Uterus (tissue), 4 donors: ENCODE results near the gene NPFFR1. TPM values are rescaled to one million over a fixed set of nuclear protein-coding genes. Genes with fewer than 3 reads are reported as not detected.

ENCODE experiments used
- DNase-seq, 2 donors: peaks; one replicate each; pipeline ENCODE4 v3.0.0-alpha.2; 2019 to 2020
- H3K27ac ChIP-seq, 2 donors: fragments of 200-600 bp; sonication (generic); 1 replicate in 1 of 2; 2 replicates in 1 of 2; pipeline ENCODE4 v1.5.1; 2016 to 2018
- H3K27me3 ChIP-seq, 2 donors: fragments of 200-600 bp; sonication (generic); one replicate each; pipeline ENCODE4 v1.5.1; 2018 to 2019; ENCODE audit warnings: control low read depth in 1 of 2
- H3K36me3 ChIP-seq, 2 donors: fragments of 200-600 bp; sonication (generic); one replicate each; pipeline ENCODE4 v1.5.1; 2019; ENCODE audit warnings: control low read depth in 1 of 2
- H3K4me1 ChIP-seq, 2 donors: fragments of 200-600 bp; sonication (generic); one replicate each; pipeline ENCODE4 v1.5.1; 2018 to 2019; ENCODE audit warnings: control low read depth in 1 of 2
- H3K4me3 ChIP-seq, 2 donors: fragments of 200-600 bp; sonication (generic); 1 replicate in 1 of 2; 2 replicates in 1 of 2; pipeline ENCODE4 v1.5.1; 2018 to 2019; ENCODE audit warnings: mild to moderate bottlenecking in 1 of 2
- H3K9me3 ChIP-seq, 2 donors: fragments of 200-600 bp; sonication (generic); one replicate each; pipeline ENCODE4 v1.5.1; 2019; ENCODE audit warnings: control low read depth in 1 of 2
- CTCF ChIP-seq, 4 experiments: fragments of 200-600 bp in 2 of 4; fragments of 450-650 bp in 2 of 4; sonication (generic) in 2 of 4; IDR thresholded peaks; one replicate each; pipeline ENCODE4 v1.5.1; 2016 to 2019; ENCODE audit warnings: antibody characterized with exemption in 4 of 4, mild to moderate bottlenecking in 2 of 4, moderate library complexity in 1 of 4
- POLR2A ChIP-seq, 2 donors: fragments of 450-650 bp; IDR thresholded peaks; one replicate each; pipeline ENCODE4 v1.6.1; 2016; ENCODE audit warnings: antibody characterized with exemption in 2 of 2, mild to moderate bottlenecking in 1 of 2, moderate library complexity in 1 of 2
- intact Hi-C: fragments of 100-400 bp; cut with DNase I; formaldehyde crosslinking; loops from one replicate; pipeline ENCODE4 v1.15.1; 2023; ENCODE audit warnings: low total_unique reads
- total RNA-seq, 4 donors: library from RNA; depleted of rRNA in 3 of 4; stranded (reverse); fragments of >200 nt in 3 of 4; gene quantifications; one replicate each; pipeline versions ENCODE4 v1.1.0 to v1.2.4, GENCODE V29; 2014 to 2023
- donor health status: DM: yes; HTN: yes; CAD: no.

NPFFR1 gene
- total RNA-seq, 4 donors from 2014 or later = 0.43 to 2.1 TPM; not detected in 2

- Histone ChIP-seq H3K4me3 (no peak overlapping the region), H3K36me3 (no peaks in the 10 kb centered on the region), H3K27me3 (no peaks in the 10 kb centered on the region), H3K27ac (peak overlapping the region; percentile 84), H3K4me1 (peaks cover 6 to 10% of the 10 kb centered on the region in 2 donors), H3K9me3 (no peaks in the 10 kb centered on the region)
- intact Hi-C loops = no loop called here
- TF ChIP-seq POLR2A (IDR thresholded peaks at IDR 0.05) (peak in 1 of 2 donors; percentile 10), CTCF (IDR thresholded peaks at IDR 0.05) (no peak)
- DNase-seq = peak; percentile 90 to 91
Measured at GRCh38 chr10:70296406-70296899, 12.6 kb upstream of the NPFFR1 start.

- Histone ChIP-seq H3K27me3 (no peaks in the 10 kb centered on the region), H3K4me1 (peaks cover 6 to 10% of the 10 kb centered on the region in 2 donors), H3K27ac (peak overlapping the region; percentile 84), H3K9me3 (no peaks in the 10 kb centered on the region), H3K36me3 (no peaks in the 10 kb centered on the region), H3K4me3 (no peak overlapping the region)
- TF ChIP-seq POLR2A (IDR thresholded peaks at IDR 0.05) (no peak), CTCF (IDR thresholded peaks at IDR 0.05) (no peak)
- DNase-seq = no peak
- intact Hi-C loops = no loop called here
Measured at GRCh38 chr10:70295926-70296325, 12.1 kb upstream of the NPFFR1 start.

- H3K27ac ChIP-seq = peak overlapping the region; percentile 84
- intact Hi-C loops = no loop called here
- H3K36me3 ChIP-seq = no peaks in the 10 kb centered on the region
- no peak overlapping the region for H3K4me3 ChIP-seq
- H3K27me3 ChIP-seq = no peaks in the 10 kb centered on the region
- peak in 1 of 2 donors; percentile 28 for DNase-seq
- no peak for TF ChIP-seq POLR2A (IDR thresholded peaks at IDR 0.05)
- no peak for TF ChIP-seq CTCF (IDR thresholded peaks at IDR 0.05)
- H3K4me1 ChIP-seq = peaks cover 7 to 10% of the 10 kb centered on the region in 2 donors
- H3K9me3 ChIP-seq = no peaks in the 10 kb centered on the region
Measured at GRCh38 chr10:70295321-70295720, 11.5 kb upstream of the NPFFR1 start.

GRCh38 chr10:70293169-70293843 is 9.5 kb upstream of the NPFFR1 start:
- H3K27me3 ChIP-seq = no peaks in the 10 kb centered on the region
- peaks cover 10% of the 10 kb centered on the region in 2 donors for H3K4me1 ChIP-seq
- TF ChIP-seq CTCF (IDR thresholded peaks at IDR 0.05) = no peak
- TF ChIP-seq POLR2A (IDR thresholded peaks at IDR 0.05) = no peak
- no peak overlapping the region for H3K27ac ChIP-seq
- no peaks in the 10 kb centered on the region for H3K36me3 ChIP-seq
- no peak for DNase-seq
- intact Hi-C loops = no loop called here
- no peaks in the 10 kb centered on the region for H3K9me3 ChIP-seq
- H3K4me3 ChIP-seq = no peak overlapping the region

GRCh38 chr10:70292004-70292403 is 8.2 kb upstream of the NPFFR1 start:
- DNase-seq = no peak
- Histone ChIP-seq H3K36me3 (no peaks in the 10 kb centered on the region), H3K4me3 (no peak overlapping the region), H3K27ac (no peak overlapping the region), H3K4me1 (peaks cover 10% of the 10 kb centered on the region in 2 donors), H3K27me3 (no peaks in the 10 kb centered on the region), H3K9me3 (no peaks in the 10 kb centered on the region)
- intact Hi-C loops = no loop called here
- TF ChIP-seq CTCF (IDR thresholded peaks at IDR 0.05) = no peak
- no peak for TF ChIP-seq POLR2A (IDR thresholded peaks at IDR 0.05)
